ENCODE measurements around the gene TTC9B. TPM values are rescaled to one million over a fixed set of nuclear protein-coding genes. Genes with fewer than 3 reads are reported as not detected.

TTC9B gene
- total RNA-seq, 1 donor from 2014 or later, result not detected

DNA sequence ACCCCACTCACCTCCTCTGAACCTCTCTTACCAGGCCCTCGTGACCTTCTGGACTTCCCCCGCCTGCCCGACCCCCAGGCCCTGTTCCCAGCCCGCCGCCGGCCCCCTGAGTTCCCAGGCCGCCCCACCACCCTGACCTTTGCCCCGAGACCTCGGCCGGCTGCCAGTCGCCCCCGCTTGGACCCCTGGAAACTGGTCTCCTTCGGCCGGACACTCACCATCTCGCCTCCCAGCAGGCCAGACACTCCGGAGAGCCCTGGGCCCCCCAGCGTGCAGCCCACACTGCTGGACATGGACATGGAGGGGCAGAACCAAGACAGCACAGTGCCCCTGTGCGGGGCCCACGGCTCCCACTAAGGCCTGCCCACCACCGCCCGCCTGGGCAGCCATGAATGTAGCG, 3.2 kb downstream of the TTC9B start:
- Histone ChIP-seq H3K36me3 (peaks cover 5 to 21% of the 10 kb centered on the region in 2 donors), H3K4me3 (no peak overlapping the region), H3K4me1 (no peaks in the 10 kb centered on the region), H3K27me3 (peaks cover 14% of the 10 kb centered on the region), H3K9me3 (no peaks in the 10 kb centered on the region), H3K27ac (no peak overlapping the region)
- intact Hi-C loops (cut with DNase I), result no loop called here
- DNase-seq (ENCODE audit: low spot score in 2 of 2), result no peak
- no peak for TF ChIP-seq CTCF (IDR thresholded peaks at IDR 0.05)

DNA sequence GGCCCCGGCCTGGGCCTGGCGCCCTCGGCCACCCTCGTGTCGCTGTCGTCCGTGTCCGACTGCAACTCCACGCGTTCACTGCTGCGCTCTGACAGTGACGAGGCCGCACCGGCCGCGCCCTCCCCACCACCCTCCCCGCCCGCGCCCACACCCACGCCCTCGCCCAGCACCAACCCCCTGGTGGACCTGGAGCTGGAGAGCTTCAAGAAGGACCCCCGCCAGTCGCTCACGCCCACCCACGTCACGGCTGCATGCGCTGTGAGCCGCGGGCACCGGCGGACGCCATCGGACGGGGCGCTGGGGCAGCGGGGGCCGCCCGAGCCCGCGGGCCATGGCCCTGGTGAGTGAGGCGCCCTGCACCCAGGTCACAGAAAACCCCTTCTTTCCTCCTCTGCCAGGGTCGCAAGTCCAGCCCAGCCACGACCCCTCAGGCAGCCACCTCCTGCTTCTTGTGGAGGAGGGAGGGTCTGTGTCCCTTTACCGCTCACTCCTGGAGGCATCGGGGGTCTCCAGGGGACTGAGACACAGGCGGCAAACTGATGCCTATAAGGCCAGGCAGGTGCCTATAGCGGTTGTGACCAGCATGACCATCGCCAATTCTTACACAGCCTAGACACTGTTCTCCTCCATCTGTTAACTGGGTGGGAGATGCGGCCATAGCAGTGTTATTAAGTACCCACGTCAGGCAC, 4.2 kb downstream of the TTC9B start:
- no peak for DNase-seq (ENCODE audit: low spot score in 2 of 2)
- Histone ChIP-seq H3K4me1 (no peaks in the 10 kb centered on the region), H3K36me3 (peaks cover 14 to 27% of the 10 kb centered on the region in 2 donors), H3K27me3 (peaks cover 14% of the 10 kb centered on the region), H3K27ac (no peak overlapping the region), H3K4me3 (no peak overlapping the region), H3K9me3 (no peaks in the 10 kb centered on the region)
- intact Hi-C loops (cut with DNase I), result no loop called here
- TF ChIP-seq CTCF (IDR thresholded peaks at IDR 0.05), result no peak

DNA sequence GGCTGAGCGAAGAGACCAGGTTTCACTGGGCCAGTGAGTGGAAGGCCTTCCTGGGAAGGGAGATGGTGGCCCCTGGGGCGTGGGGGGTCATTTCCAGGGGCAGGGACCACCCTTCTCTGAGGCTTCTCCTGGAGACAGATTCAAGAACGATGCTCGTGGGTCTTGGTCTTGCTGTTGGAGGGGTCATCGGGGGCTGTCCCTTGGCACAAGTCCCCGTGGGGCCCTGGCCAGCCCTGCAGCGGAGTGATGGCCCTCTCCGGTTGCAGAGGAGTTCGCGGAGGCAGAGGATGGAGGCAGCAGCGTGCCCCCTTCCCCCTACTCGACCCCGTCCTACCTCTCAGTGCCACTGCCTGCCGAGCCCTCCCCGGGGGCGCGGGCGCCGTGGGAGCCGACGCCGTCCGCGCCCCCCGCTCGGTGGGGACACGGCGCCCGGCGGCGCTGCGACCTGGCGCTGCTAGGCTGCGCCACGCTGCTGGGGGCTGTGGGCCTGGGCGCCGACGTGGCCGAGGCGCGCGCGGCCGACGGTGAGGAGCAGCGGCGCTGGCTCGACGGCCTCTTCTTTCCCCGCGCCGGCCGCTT, 4.8 kb downstream of the TTC9B start:
- no peaks in the 10 kb centered on the region for H3K4me1 ChIP-seq
- intact Hi-C loops (cut with DNase I), result no loop called here
- TF ChIP-seq CTCF (IDR thresholded peaks at IDR 0.05), result no peak
- H3K9me3 ChIP-seq, result no peaks in the 10 kb centered on the region
- no peak overlapping the region for H3K27ac ChIP-seq
- no peak for DNase-seq (ENCODE audit: low spot score in 2 of 2)
- H3K4me3 ChIP-seq, result no peak overlapping the region
- H3K27me3 ChIP-seq, result peaks cover 14% of the 10 kb centered on the region
- H3K36me3 ChIP-seq, result peaks cover 18 to 33% of the 10 kb centered on the region in 2 donors

DNA sequence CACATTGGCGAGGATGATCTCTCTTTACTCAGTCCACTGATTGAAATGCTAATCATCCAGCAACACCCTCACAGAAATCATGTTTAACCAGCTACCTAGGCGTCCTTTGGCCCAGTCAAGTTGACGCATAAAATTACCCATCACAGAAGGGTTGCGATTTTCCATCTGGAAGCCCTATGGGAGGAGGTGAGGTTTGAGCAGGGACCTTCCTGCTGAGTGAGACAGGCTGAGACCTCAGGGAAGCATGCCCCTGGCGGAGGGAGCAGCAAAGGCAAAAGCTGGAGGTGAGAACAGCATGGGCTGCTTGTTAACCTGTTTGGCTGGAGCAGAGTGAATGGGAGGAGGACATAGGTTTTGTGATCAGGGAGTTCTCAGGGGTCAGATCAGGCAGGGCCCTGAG, 7.3 kb downstream of the TTC9B start:
- H3K27ac ChIP-seq, result no peak overlapping the region
- no peak for TF ChIP-seq CTCF (IDR thresholded peaks at IDR 0.05)
- no peaks in the 10 kb centered on the region for H3K4me1 ChIP-seq
- no peak for DNase-seq (ENCODE audit: low spot score in 2 of 2)
- no peak overlapping the region for H3K4me3 ChIP-seq
- intact Hi-C loops (cut with DNase I), result no loop called here
- H3K9me3 ChIP-seq, result no peaks in the 10 kb centered on the region
- no peaks in the 10 kb centered on the region for H3K27me3 ChIP-seq
- peaks cover 22 to 42% of the 10 kb centered on the region in 2 donors for H3K36me3 ChIP-seq

- Histone ChIP-seq H3K36me3 (peaks cover 41 to 65% of the 10 kb centered on the region in 2 donors), H3K27ac (no peak overlapping the region), H3K4me3 (no peak overlapping the region), H3K27me3 (no peaks in the 10 kb centered on the region), H3K4me1 (no peaks in the 10 kb centered on the region), H3K9me3 (no peaks in the 10 kb centered on the region)
- intact Hi-C loops (cut with DNase I), result no loop called here
- no peak for DNase-seq (ENCODE audit: low spot score in 2 of 2)
- TF ChIP-seq CTCF (IDR thresholded peaks at IDR 0.05), result no peak
These were observed 9.6 kb downstream of the TTC9B start for GRCh38 chr19:40208602-40209001.
